PC-3 (cell line): ENCODE data around the gene HMGXB3. TPM values are rescaled to one million over a fixed set of nuclear protein-coding genes. Genes with fewer than 3 reads are reported as not detected.

Experiments
- ATAC-seq: fragments of 200-7000 bp; cut with Tn5 transposase; 2 replicates; pipeline ENCODE4 v1.9.1; 2020; ENCODE audit warnings: mild to moderate bottlenecking, moderate library complexity
- BruUV-seq: library from RNA; stranded (reverse); fragments of 400-500 nt; replicated peaks from 2 replicates; lab custom pipeline; 2021; lab: Mats Ljungman, UMichigan
- CTCF ChIA-PET: fragments of 300-600 bp; sonication (Branson Sonifier 250); formaldehyde crosslinking; loops from one replicate; lab custom pipeline; 2022; ENCODE audit warnings: antibody characterized with exemption; lab: Charles Lee
- POLR2A ChIA-PET: fragments of 300-600 bp; sonication (Branson Sonifier 250); formaldehyde crosslinking; loops from one replicate; lab custom pipeline; 2022; ENCODE audit warnings: antibody characterized with exemption; ENCODE audit not compliant: unreplicated experiment; lab: Charles Lee
- DNase-seq: peaks from one replicate; pipeline ENCODE4 v3.0.0-alpha.2; 2015
- H2AFZ ChIP-seq: fragments of 300-600 bp; sonication (generic); 2 replicates; pipeline ENCODE4 v1.6.0; 2016; ENCODE audit warnings: antibody characterized with exemption, low read length
- H3F3A ChIP-seq: fragments of 300-600 bp; sonication (generic); one replicate; pipeline ENCODE4 v1.6.0; 2017; ENCODE audit warnings: antibody characterized with exemption, low read length, control low read depth, mild to moderate bottlenecking; ENCODE audit not compliant: unreplicated experiment
- H3K27ac ChIP-seq: fragments of 300-600 bp; sonication (generic); 2 replicates; pipeline ENCODE4 v1.5.1; 2016; ENCODE audit warnings: mild to moderate bottlenecking, low read length
- H3K27me3 ChIP-seq: fragments of 300-600 bp; sonication (generic); 2 replicates; pipeline ENCODE4 v1.6.1; 2016; ENCODE audit warnings: low read length, mixed read lengths
- H3K36me3 ChIP-seq: fragments of 300-600 bp; sonication (generic); 2 replicates; pipeline ENCODE4 v1.6.1; 2016; ENCODE audit warnings: low read depth, mixed run types, low read length, mixed read lengths
- H3K4me1 ChIP-seq: fragments of 300-600 bp; sonication (generic); 2 replicates; pipeline ENCODE4 v1.5.1; 2016; ENCODE audit warnings: low read length; ENCODE audit not compliant: insufficient read depth
- H3K4me2 ChIP-seq: fragments of 300-600 bp; sonication (generic); 2 replicates; pipeline ENCODE4 v1.6.0; 2016; ENCODE audit warnings: low read length
- H3K4me3 ChIP-seq: fragments of 300-600 bp; sonication (generic); 2 replicates; pipeline ENCODE4 v1.5.1; 2016; ENCODE audit warnings: mild to moderate bottlenecking, low read length, mixed read lengths
- H3K79me2 ChIP-seq: fragments of 300-600 bp; sonication (generic); 2 replicates; pipeline ENCODE4 v1.6.1; 2017; ENCODE audit warnings: low read length, mixed read lengths
- H3K9ac ChIP-seq: fragments of 300-600 bp; sonication (generic); 2 replicates; pipeline ENCODE4 v1.6.0; 2016; ENCODE audit warnings: mild to moderate bottlenecking, low read length
- H3K9me2 ChIP-seq: fragments of 300-600 bp; sonication (generic); replicated peaks from 2 replicates; pipeline ENCODE4 v1.6.1; 2016; ENCODE audit warnings: mixed run types, low read length, mixed read lengths
- H3K9me3 ChIP-seq: fragments of 300-600 bp; sonication (generic); 2 replicates; pipeline ENCODE4 v1.6.1; 2016; ENCODE audit warnings: low read length, mixed read lengths
- H4K20me1 ChIP-seq: fragments of 300-600 bp; sonication (generic); 2 replicates; pipeline ENCODE4 v1.6.1; 2016; ENCODE audit warnings: low read length, mixed read lengths
- EZH2 ChIP-seq: fragments of 300-600 bp; sonication (generic); IDR thresholded peaks from one replicate; pipeline ENCODE4 v1.6.1; 2017; ENCODE audit warnings: antibody characterized with exemption, mild to moderate bottlenecking, low read length; ENCODE audit not compliant: unreplicated experiment
- EZH2phosphoT487 ChIP-seq: fragments of 300-600 bp; sonication (generic); IDR thresholded peaks from 2 replicates; pipeline ENCODE4 v1.6.1; 2018; ENCODE audit warnings: mild to moderate bottlenecking, antibody characterized with exemption, low read length, borderline replicate concordance
- intact Hi-C: fragments of 100-400 bp; cut with micrococcal nuclease; formaldehyde crosslinking; loops from 2 replicates; pipeline ENCODE4 v1.9.0; 2023
- total RNA-seq: library from RNA; depleted of rRNA; stranded (reverse); fragments of >200 nt; gene quantifications from 2 replicates; pipeline ENCODE4 v1.2.3, GENCODE V29; 2014
- TF ChIP-seq, protein P1 (sequence below): fragments of 300-600 bp; sonication (generic); conservative IDR thresholded peaks from 2 replicates; pipeline ENCODE4 v1.5.1; 2017; ENCODE audit warnings: antibody characterized with exemption, low read depth, mild to moderate bottlenecking, low read length

HMGXB3 gene
- total RNA-seq, 1 experiment from 2014 or later = 56.6 TPM

DNA sequence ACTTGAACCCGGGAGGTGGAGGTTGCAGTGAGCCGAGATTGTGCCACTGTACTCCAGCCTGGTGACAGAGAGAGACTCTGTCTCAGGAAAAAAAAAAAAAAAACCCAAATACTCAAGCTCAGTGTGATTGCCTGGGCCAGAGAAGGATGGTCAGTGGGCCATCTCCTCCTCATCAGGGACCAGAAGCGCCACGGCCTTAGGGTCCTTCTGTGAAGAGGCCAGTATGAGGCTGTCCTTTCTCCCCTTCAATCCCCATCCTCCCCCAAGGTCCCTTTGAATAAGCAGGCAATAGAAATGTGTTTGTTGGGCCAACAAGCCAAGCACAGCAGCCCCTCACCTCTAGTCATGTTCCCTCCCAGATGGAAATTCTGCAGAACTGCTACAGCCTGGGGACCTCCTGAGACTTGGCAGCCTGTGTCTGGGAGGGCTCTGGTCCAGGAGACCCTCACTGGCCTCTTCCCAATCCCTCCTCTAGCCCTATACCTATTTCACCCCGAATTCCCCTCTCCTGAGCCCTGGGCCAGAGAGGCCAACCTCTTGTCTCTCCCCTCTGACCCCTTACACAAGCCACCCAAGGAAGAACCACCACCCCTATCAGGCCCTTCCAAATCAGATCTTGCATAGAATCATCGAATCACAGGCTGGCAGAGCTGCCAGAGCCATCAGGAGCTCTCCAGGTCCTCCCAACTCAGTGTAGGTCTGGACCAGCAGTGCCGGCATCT lies 84.8 kb downstream of the HMGXB3 start:
- TF ChIP-seq, protein P1, sequence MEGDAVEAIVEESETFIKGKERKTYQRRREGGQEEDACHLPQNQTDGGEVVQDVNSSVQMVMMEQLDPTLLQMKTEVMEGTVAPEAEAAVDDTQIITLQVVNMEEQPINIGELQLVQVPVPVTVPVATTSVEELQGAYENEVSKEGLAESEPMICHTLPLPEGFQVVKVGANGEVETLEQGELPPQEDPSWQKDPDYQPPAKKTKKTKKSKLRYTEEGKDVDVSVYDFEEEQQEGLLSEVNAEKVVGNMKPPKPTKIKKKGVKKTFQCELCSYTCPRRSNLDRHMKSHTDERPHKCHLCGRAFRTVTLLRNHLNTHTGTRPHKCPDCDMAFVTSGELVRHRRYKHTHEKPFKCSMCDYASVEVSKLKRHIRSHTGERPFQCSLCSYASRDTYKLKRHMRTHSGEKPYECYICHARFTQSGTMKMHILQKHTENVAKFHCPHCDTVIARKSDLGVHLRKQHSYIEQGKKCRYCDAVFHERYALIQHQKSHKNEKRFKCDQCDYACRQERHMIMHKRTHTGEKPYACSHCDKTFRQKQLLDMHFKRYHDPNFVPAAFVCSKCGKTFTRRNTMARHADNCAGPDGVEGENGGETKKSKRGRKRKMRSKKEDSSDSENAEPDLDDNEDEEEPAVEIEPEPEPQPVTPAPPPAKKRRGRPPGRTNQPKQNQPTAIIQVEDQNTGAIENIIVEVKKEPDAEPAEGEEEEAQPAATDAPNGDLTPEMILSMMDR = no peak
- TF ChIP-seq EZH2 = no peak
- Histone ChIP-seq H3K27me3 (peaks cover 51% of the 10 kb centered on the region), H3K9me2 (no peaks in the 10 kb centered on the region), H3K4me2 (no peak overlapping the region), H4K20me1 (no peaks in the 10 kb centered on the region), H3K9ac (no peak overlapping the region), H3K27ac (no peak overlapping the region), H3F3A (no peaks in the 10 kb centered on the region), H3K4me3 (no peak overlapping the region), H3K79me2 (no peaks in the 10 kb centered on the region), H2AFZ (no peak overlapping the region), H3K4me1 (no peaks in the 10 kb centered on the region; the same call in 1 of the 2 replicates), H3K9me3 (no peaks in the 10 kb centered on the region), H3K36me3 (no peaks in the 10 kb centered on the region)
- BruUV-seq = no TSS peak
- ATAC-seq = no peak
- DNase-seq = no peak
- POLR2A ChIA-PET = no interaction called here
- intact Hi-C loops = no loop called here
- CTCF ChIA-PET = no interaction called here

DNA sequence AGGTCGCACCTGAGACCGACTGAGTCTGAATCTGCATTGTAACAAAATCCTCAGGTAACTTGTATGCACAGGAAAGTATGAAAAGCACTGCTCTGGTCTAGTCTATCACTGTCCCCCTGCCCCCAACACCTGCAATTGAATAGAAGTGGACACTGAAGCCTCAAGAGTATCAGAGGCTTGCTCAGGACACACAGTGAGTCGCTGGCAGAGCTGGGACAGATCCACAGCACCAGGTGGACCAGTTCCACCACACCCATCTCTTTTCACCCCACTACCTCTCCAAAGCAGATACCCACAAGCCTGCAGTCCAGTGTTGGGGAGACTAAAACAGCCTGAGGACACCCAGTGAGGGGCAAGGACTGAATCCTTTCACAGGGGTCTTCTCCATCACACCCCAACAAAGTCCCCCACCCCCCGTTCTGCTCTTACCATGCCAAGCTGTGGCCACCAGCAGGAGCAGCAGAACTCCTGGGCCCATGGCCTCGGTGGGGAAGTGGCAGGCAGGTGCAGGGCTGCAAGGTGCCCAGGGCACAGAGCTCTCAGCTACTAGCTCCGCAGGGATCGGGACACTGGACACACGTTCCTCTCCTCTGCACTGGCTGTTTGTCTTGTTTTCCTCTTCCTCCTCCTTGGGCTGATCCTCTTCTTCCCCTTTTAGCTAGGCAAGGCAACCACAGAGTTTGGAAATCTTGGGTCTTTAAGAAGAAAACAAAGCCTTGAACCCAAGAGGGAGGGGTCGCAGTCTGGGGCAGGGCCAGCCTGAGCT lies 85.6 kb downstream of the HMGXB3 start, which contains the start of gene CSF1R:
CSF1R (minus strand) TSS at position 605 of the 766 bp plus-strand sequence; CDS start at position 478, 127 bp downstream.
- no peak within 1 kb of the TSS for H3K4me3 ChIP-seq
- no peaks in the 10 kb centered on the region; the same call in 1 of the 2 replicates for H3K4me1 ChIP-seq
- BruUV-seq = no TSS peak
- no peak within 1 kb of the TSS for H3K4me2 ChIP-seq
- no peak for DNase-seq
- TF ChIP-seq, protein P1 = no peak
- TF ChIP-seq EZH2 (no peak), EZH2phosphoT487 (no peak)
- ChIA-PET CTCF (no interaction called here), POLR2A (no interaction called here)
- peaks cover 59% of the 10 kb centered on the region for H3K27me3 ChIP-seq
- intact Hi-C loops = no loop called here
- H3K79me2 ChIP-seq = no peaks in the 10 kb centered on the region
- no peaks in the 10 kb centered on the region for H3K9me2 ChIP-seq
- no peaks in the 10 kb centered on the region for H3K36me3 ChIP-seq
- H3K9ac ChIP-seq = no peak within 1 kb of the TSS
- H2AFZ ChIP-seq = no peak within 1 kb of the TSS
- no peaks in the 10 kb centered on the region for H3K9me3 ChIP-seq
- no peaks in the 10 kb centered on the region for H4K20me1 ChIP-seq
- ATAC-seq = 0 out of 2 replicates have a peak, but pooled peaks have one; percentile 15
- H3F3A ChIP-seq = no peaks in the 10 kb centered on the region
- H3K27ac ChIP-seq = no peak within 1 kb of the TSS
